ENCODE measurements around the gene IGSF21.

Gene IGSF21

DNA sequence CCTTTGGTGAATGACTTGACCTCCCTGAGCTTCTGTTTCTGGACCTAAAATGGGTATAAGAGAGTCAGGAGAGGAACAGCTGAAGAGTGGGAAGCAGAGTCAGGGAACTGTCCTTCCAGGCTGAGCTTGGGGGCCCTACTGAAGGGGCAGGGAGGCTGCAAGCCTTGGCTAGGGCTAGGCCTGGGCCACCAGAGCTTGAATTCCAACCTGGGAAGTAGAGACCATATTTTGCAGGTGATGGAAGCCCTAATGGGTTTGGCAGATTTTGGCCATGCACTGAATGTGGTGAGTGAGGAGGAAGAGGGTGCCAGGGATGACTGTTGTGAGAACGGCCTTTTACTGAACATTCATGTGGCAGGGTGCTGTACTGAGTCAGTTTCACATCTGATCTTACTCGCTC lies 303.7 kb downstream of the IGSF21 start:
- Histone ChIP-seq H3K27ac (ENCODE audit: low read depth, low read length) (no peak overlapping the region), H3K27me3 (ENCODE audit: control insufficient read depth, low read length) (no peaks in the 10 kb centered on the region), H3K4me3 (ENCODE audit: low read length) (no peak overlapping the region), H4K20me1 (ENCODE audit: control insufficient read depth, insufficient read depth, low read depth, low read length) (no peaks in the 10 kb centered on the region), H3K79me2 (ENCODE audit: control insufficient read depth, low read length) (no peaks in the 10 kb centered on the region), H3K9me3 (ENCODE audit: control insufficient read depth, insufficient read depth, low read length) (no peaks in the 10 kb centered on the region), H3F3A (ENCODE audit: control insufficient read depth, insufficient read depth) (no peaks in the 10 kb centered on the region), H3K4me2 (ENCODE audit: low read length) (no peak overlapping the region), H3K9me2 (replicated peaks; ENCODE audit: control insufficient read depth, low read length) (no peaks in the 10 kb centered on the region), H3K4me1 (ENCODE audit: control insufficient read depth, low read length) (no peaks in the 10 kb centered on the region), H3K36me3 (ENCODE audit: control insufficient read depth, low read length) (no peaks in the 10 kb centered on the region)
- TF ChIP-seq, protein P1, sequence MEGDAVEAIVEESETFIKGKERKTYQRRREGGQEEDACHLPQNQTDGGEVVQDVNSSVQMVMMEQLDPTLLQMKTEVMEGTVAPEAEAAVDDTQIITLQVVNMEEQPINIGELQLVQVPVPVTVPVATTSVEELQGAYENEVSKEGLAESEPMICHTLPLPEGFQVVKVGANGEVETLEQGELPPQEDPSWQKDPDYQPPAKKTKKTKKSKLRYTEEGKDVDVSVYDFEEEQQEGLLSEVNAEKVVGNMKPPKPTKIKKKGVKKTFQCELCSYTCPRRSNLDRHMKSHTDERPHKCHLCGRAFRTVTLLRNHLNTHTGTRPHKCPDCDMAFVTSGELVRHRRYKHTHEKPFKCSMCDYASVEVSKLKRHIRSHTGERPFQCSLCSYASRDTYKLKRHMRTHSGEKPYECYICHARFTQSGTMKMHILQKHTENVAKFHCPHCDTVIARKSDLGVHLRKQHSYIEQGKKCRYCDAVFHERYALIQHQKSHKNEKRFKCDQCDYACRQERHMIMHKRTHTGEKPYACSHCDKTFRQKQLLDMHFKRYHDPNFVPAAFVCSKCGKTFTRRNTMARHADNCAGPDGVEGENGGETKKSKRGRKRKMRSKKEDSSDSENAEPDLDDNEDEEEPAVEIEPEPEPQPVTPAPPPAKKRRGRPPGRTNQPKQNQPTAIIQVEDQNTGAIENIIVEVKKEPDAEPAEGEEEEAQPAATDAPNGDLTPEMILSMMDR (IDR thresholded peaks at IDR 0.05; ENCODE audit: low read depth, low read length, poor library complexity, severe bottlenecking), result no peak
- TF ChIP-seq EZH2phosphoT487 (IDR thresholded peaks at IDR 0.05; ENCODE audit: borderline replicate concordance, low read length), result no peak

DNA sequence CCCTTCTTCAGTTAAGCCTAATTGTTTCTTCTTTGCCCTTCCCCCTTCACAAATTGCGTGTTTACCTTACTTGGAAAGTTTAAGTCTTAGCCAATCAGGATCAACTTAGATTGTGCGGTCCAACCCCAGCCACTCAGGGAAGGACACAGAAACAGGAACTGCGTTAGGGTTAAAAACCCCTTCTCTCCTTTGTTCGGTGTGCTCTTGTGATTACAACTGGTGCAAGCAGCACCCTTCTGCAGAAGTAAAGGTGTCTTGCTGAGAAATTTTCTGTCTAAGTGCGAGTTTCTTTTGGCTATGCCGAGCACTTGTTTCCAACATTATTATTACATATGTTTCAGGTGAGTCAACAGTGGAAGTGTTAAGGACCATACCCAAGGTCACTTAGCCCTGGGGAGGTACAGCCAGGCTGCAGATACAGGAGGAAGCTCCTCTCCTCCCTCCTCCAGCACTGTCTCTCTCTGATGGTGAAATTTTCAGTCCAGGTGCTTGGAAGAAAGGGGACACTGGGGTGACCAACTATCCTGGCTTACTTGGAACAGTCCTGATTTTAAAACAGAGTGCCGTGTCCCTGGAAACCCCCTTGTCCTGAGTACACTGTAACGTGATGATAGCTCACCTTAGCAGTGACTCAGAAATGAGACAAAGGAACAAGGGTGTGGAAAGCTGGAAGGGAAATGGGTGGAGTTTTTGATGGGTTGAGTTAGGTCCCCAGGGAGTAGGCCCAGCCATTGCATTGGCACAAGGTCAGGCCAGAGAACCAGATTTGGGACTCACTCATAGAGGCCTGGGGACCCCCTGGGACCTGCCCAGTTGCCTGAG lies 304.4 kb downstream of the IGSF21 start:
- Histone ChIP-seq H3K4me3 (ENCODE audit: low read length) (no peak overlapping the region), H4K20me1 (ENCODE audit: control insufficient read depth, insufficient read depth, low read depth, low read length) (no peaks in the 10 kb centered on the region), H3K4me2 (ENCODE audit: low read length) (no peak overlapping the region), H3K36me3 (ENCODE audit: control insufficient read depth, low read length) (no peaks in the 10 kb centered on the region), H3K27me3 (ENCODE audit: control insufficient read depth, low read length) (no peaks in the 10 kb centered on the region), H3K4me1 (ENCODE audit: control insufficient read depth, low read length) (no peaks in the 10 kb centered on the region), H3K79me2 (ENCODE audit: control insufficient read depth, low read length) (no peaks in the 10 kb centered on the region), H3K9me3 (ENCODE audit: control insufficient read depth, insufficient read depth, low read length) (no peaks in the 10 kb centered on the region), H3F3A (ENCODE audit: control insufficient read depth, insufficient read depth) (no peaks in the 10 kb centered on the region), H3K9me2 (replicated peaks; ENCODE audit: control insufficient read depth, low read length) (no peaks in the 10 kb centered on the region), H3K27ac (ENCODE audit: low read depth, low read length) (no peak overlapping the region)
- TF ChIP-seq EZH2phosphoT487 (IDR thresholded peaks at IDR 0.05; ENCODE audit: borderline replicate concordance, low read length), result no peak
- TF ChIP-seq, protein P1 (IDR thresholded peaks at IDR 0.05; ENCODE audit: low read depth, low read length, poor library complexity, severe bottlenecking), result no peak

DNA sequence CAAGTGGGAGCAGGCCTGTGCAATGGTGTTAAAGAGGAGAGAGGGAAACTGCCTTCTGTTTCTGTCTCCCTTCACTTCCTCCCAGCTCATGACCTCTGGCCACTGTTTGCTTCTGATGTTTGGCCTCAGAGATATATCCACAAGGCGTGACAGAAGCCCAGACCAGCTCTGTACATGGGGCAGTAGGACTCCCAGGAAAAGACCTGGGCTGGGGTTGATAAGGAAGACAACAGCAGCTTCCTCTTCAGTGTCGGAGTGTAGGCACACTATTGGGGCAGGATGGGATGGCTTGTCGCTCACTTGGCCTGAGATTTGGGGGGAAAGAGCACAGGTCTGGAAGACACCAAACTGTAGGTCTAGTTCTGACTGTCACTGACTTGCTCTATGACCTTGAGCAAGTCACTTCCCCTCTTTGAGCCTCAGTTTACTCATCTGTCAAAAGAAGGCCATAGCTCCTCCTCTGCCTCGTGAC lies 305.3 kb downstream of the IGSF21 start:
- no peak for TF ChIP-seq EZH2phosphoT487 (IDR thresholded peaks at IDR 0.05; ENCODE audit: borderline replicate concordance, low read length)
- TF ChIP-seq, protein P1 (IDR thresholded peaks at IDR 0.05; ENCODE audit: low read depth, low read length, poor library complexity, severe bottlenecking), result no peak
- Histone ChIP-seq H4K20me1 (ENCODE audit: control insufficient read depth, insufficient read depth, low read depth, low read length) (no peaks in the 10 kb centered on the region), H3K4me3 (ENCODE audit: low read length) (no peak overlapping the region), H3K9me3 (ENCODE audit: control insufficient read depth, insufficient read depth, low read length) (no peaks in the 10 kb centered on the region), H3F3A (ENCODE audit: control insufficient read depth, insufficient read depth) (no peaks in the 10 kb centered on the region), H3K9me2 (replicated peaks; ENCODE audit: control insufficient read depth, low read length) (no peaks in the 10 kb centered on the region), H3K4me1 (ENCODE audit: control insufficient read depth, low read length) (no peaks in the 10 kb centered on the region), H3K36me3 (ENCODE audit: control insufficient read depth, low read length) (no peaks in the 10 kb centered on the region), H3K27ac (ENCODE audit: low read depth, low read length) (no peak overlapping the region), H3K27me3 (ENCODE audit: control insufficient read depth, low read length) (no peaks in the 10 kb centered on the region), H3K79me2 (ENCODE audit: control insufficient read depth, low read length) (no peaks in the 10 kb centered on the region), H3K4me2 (ENCODE audit: low read length) (no peak overlapping the region)
